Measurements from ENCODE around the gene ANKRD6.
A peak's percentile ranks its signal among the peaks of the same experiment; 100 is the strongest.
"Not testable (repeated sequence)": the region's sequence is repeated elsewhere in the genome, so short reads cannot be mapped to it uniquely, and the experiment has no call there.

The ANKRD6 gene

GRCh38 chr6:89432875-89433251 is at the start of gene ANKRD6:
ANKRD6 (plus strand) TSS chr6:89433152; CDS start chr6:89566977, 133,825 bp downstream.
- peak within 1 kb of the TSS; percentile 41 for H3K27ac Mint-ChIP-seq
- H3K36me3 Mint-ChIP-seq (ENCODE audit: low read depth): no peaks in the 10 kb centered on the region
- no peaks in the 10 kb centered on the region for H3K9me3 Mint-ChIP-seq
- peak within 1 kb of the TSS; percentile 77 for H3K4me3 Mint-ChIP-seq
- peaks cover 9% of the 10 kb centered on the region for H3K27me3 Mint-ChIP-seq
- peaks cover 11% of the 10 kb centered on the region for H3K4me1 Mint-ChIP-seq (ENCODE audit: low read depth)
- intact Hi-C loops (cut with micrococcal nuclease): loop anchor here (1.0 kb wide), 1 partner anchor 177 kb away; no protein-coding TSS in a partner anchor

- intact Hi-C loops (cut with micrococcal nuclease): no loop called here
- H3K9me3 Mint-ChIP-seq: no peaks in the 10 kb centered on the region
- no peaks in the 10 kb centered on the region for H3K36me3 Mint-ChIP-seq (ENCODE audit: low read depth)
- H3K27ac Mint-ChIP-seq: no peak overlapping the region
- H3K27me3 Mint-ChIP-seq: no peaks in the 10 kb centered on the region
- no peak overlapping the region for H3K4me3 Mint-ChIP-seq
- peaks cover 35% of the 10 kb centered on the region for H3K4me1 Mint-ChIP-seq (ENCODE audit: low read depth)
These were observed 47.7 kb upstream of the ANKRD6 start for GRCh38 chr6:89385156-89385667.

GRCh38 chr6:89385846-89386245 is 47.1 kb upstream of the ANKRD6 start:
- H3K27ac Mint-ChIP-seq: no peak overlapping the region
- no peak overlapping the region for H3K4me3 Mint-ChIP-seq
- H3K27me3 Mint-ChIP-seq: no peaks in the 10 kb centered on the region
- no peaks in the 10 kb centered on the region for H3K9me3 Mint-ChIP-seq
- H3K4me1 Mint-ChIP-seq (ENCODE audit: low read depth): peaks cover 28% of the 10 kb centered on the region
- H3K36me3 Mint-ChIP-seq (ENCODE audit: low read depth): no peaks in the 10 kb centered on the region
- intact Hi-C loops (cut with micrococcal nuclease): no loop called here

GRCh38 chr6:89386917-89387491 is 45.9 kb upstream of the ANKRD6 start:
- Mint-ChIP-seq H3K36me3 (ENCODE audit: low read depth) (no peaks in the 10 kb centered on the region), H3K27ac (no peak overlapping the region), H3K4me1 (ENCODE audit: low read depth) (peaks cover 23% of the 10 kb centered on the region), H3K9me3 (no peaks in the 10 kb centered on the region), H3K4me3 (no peak overlapping the region), H3K27me3 (no peaks in the 10 kb centered on the region)
- intact Hi-C loops (cut with micrococcal nuclease): no loop called here

- Mint-ChIP-seq H3K36me3 (ENCODE audit: low read depth) (no peaks in the 10 kb centered on the region), H3K9me3 (no peaks in the 10 kb centered on the region), H3K27me3 (no peaks in the 10 kb centered on the region), H3K4me1 (ENCODE audit: low read depth) (peaks cover 23% of the 10 kb centered on the region), H3K4me3 (no peak overlapping the region), H3K27ac (no peak overlapping the region)
- intact Hi-C loops (cut with micrococcal nuclease): no loop called here
These were observed 45.3 kb upstream of the ANKRD6 start for GRCh38 chr6:89387516-89388201.

GRCh38 chr6:89388846-89389245 is 44.1 kb upstream of the ANKRD6 start:
- Mint-ChIP-seq H3K4me1 (ENCODE audit: low read depth) (peaks cover 30% of the 10 kb centered on the region), H3K9me3 (peaks cover 7% of the 10 kb centered on the region), H3K27me3 (no peaks in the 10 kb centered on the region), H3K27ac (no peak overlapping the region), H3K4me3 (no peak overlapping the region), H3K36me3 (ENCODE audit: low read depth) (peaks cover 5% of the 10 kb centered on the region)
- intact Hi-C loops (cut with micrococcal nuclease): no loop called here

- Mint-ChIP-seq H3K9me3 (peaks cover 10% of the 10 kb centered on the region), H3K36me3 (ENCODE audit: low read depth) (peaks cover 6% of the 10 kb centered on the region), H3K4me3 (no peak overlapping the region), H3K27ac (no peak overlapping the region), H3K27me3 (no peaks in the 10 kb centered on the region), H3K4me1 (ENCODE audit: low read depth) (peaks cover 17% of the 10 kb centered on the region)
- intact Hi-C loops (cut with micrococcal nuclease): no loop called here
These were observed 40.1 kb upstream of the ANKRD6 start for GRCh38 chr6:89392823-89393222.

- H3K9me3 Mint-ChIP-seq: peaks cover 10% of the 10 kb centered on the region
- H3K27me3 Mint-ChIP-seq: no peaks in the 10 kb centered on the region
- H3K4me1 Mint-ChIP-seq (ENCODE audit: low read depth): peaks cover 24% of the 10 kb centered on the region
- no peak overlapping the region for H3K27ac Mint-ChIP-seq
- no peak overlapping the region for H3K4me3 Mint-ChIP-seq
- intact Hi-C loops (cut with micrococcal nuclease): no loop called here
- peaks cover 6% of the 10 kb centered on the region for H3K36me3 Mint-ChIP-seq (ENCODE audit: low read depth)
These were observed 39.3 kb upstream of the ANKRD6 start for GRCh38 chr6:89393659-89394058.

- H3K4me1 Mint-ChIP-seq (ENCODE audit: low read depth): peaks cover 40% of the 10 kb centered on the region
- H3K27ac Mint-ChIP-seq; H3K4me3 Mint-ChIP-seq; H3K36me3 Mint-ChIP-seq (ENCODE audit: low read depth); H3K9me3 Mint-ChIP-seq; intact Hi-C loops (cut with micrococcal nuclease); H3K27me3 Mint-ChIP-seq: not testable (repeated sequence)
These were observed 35.1 kb upstream of the ANKRD6 start for GRCh38 chr6:89397884-89398283.

GRCh38 chr6:89398762-89399525 is 34.0 kb upstream of the ANKRD6 start:
- Mint-ChIP-seq H3K4me1 (ENCODE audit: low read depth) (peaks cover 30% of the 10 kb centered on the region), H3K27ac (no peak overlapping the region), H3K27me3 (no peaks in the 10 kb centered on the region), H3K36me3 (ENCODE audit: low read depth) (peaks cover under 1% of the 10 kb centered on the region), H3K9me3 (peaks cover 2% of the 10 kb centered on the region), H3K4me3 (no peak overlapping the region)
- intact Hi-C loops (cut with micrococcal nuclease): no loop called here

GRCh38 chr6:89400050-89400449 is 32.9 kb upstream of the ANKRD6 start:
- Mint-ChIP-seq H3K4me3 (no peak overlapping the region), H3K9me3 (no peaks in the 10 kb centered on the region)

GRCh38 chr6:89400912-89401399 is 32.0 kb upstream of the ANKRD6 start:
- intact Hi-C loops (cut with micrococcal nuclease): no loop called here
- Mint-ChIP-seq H3K27ac (peak overlapping the region; percentile 49), H3K4me1 (ENCODE audit: low read depth) (peaks cover 36% of the 10 kb centered on the region), H3K27me3 (no peaks in the 10 kb centered on the region), H3K4me3 (no peak overlapping the region), H3K9me3 (no peaks in the 10 kb centered on the region), H3K36me3 (ENCODE audit: low read depth) (no peaks in the 10 kb centered on the region)

More at GRCh38 chr6:89400050-89400449, 32.9 kb upstream of the ANKRD6 start:
- H3K27ac Mint-ChIP-seq: no peak overlapping the region
- H3K36me3 Mint-ChIP-seq (ENCODE audit: low read depth): no peaks in the 10 kb centered on the region
- H3K4me1 Mint-ChIP-seq (ENCODE audit: low read depth): peaks cover 28% of the 10 kb centered on the region
- intact Hi-C loops (cut with micrococcal nuclease): no loop called here
- H3K27me3 Mint-ChIP-seq: no peaks in the 10 kb centered on the region

- Mint-ChIP-seq H3K4me1 (ENCODE audit: low read depth) (peaks cover 51% of the 10 kb centered on the region), H3K27ac (no peak overlapping the region)
- intact Hi-C loops (cut with micrococcal nuclease): no loop called here
These were observed 30.2 kb upstream of the ANKRD6 start for GRCh38 chr6:89402776-89403175.

GRCh38 chr6:89404512-89404911 is 28.4 kb upstream of the ANKRD6 start:
- intact Hi-C loops (cut with micrococcal nuclease): no loop called here
- Mint-ChIP-seq H3K27me3 (no peaks in the 10 kb centered on the region), H3K36me3 (ENCODE audit: low read depth) (no peaks in the 10 kb centered on the region), H3K27ac (no peak overlapping the region), H3K4me3 (no peak overlapping the region), H3K4me1 (ENCODE audit: low read depth) (peaks cover 43% of the 10 kb centered on the region), H3K9me3 (no peaks in the 10 kb centered on the region)

More at GRCh38 chr6:89402776-89403175, 30.2 kb upstream of the ANKRD6 start:
- Mint-ChIP-seq H3K36me3 (ENCODE audit: low read depth) (no peaks in the 10 kb centered on the region), H3K4me3 (no peak overlapping the region), H3K9me3 (no peaks in the 10 kb centered on the region), H3K27me3 (no peaks in the 10 kb centered on the region)
